Naive thymus-derived CD4-positive, alpha-beta T cell (primary cell): ENCODE data around the gene GRIK4. TPM values are rescaled to one million over a fixed set of nuclear protein-coding genes. Genes with fewer than 3 reads are reported as not detected.
"Not testable (repeated sequence)": the region's sequence is repeated elsewhere in the genome, so short reads cannot be mapped to it uniquely, and the experiment has no call there.

Experiments used
- ATAC-seq: fragments of 150-1000 bp; cut with Tn5 transposase; 2 replicates; pipeline ENCODE4 v1.10.0; 2021; ENCODE audit warnings: mild to moderate bottlenecking, moderate library complexity
- CTCF ChIA-PET: fragments of 350-600 bp; sonication (Branson Sonifier 250); formaldehyde crosslinking; loops from one replicate; lab custom pipeline; 2021; ENCODE audit warnings: antibody characterized with exemption; lab: Charles Lee
- POLR2A ChIA-PET: fragments of 350-600 bp; sonication (Branson Sonifier 250); formaldehyde crosslinking; loops from one replicate; lab custom pipeline; 2021; ENCODE audit warnings: antibody characterized with exemption, inconsistent platforms; lab: Charles Lee
- DNase-seq, 9 donors: peaks; one replicate each; pipeline versions ENCODE4 v3.0.0 to v3.0.0-alpha.2; 2020 to 2022; ENCODE audit warnings: mixed read lengths in 1 of 9
- H3K27ac ChIP-seq: one replicate; pipeline ENCODE4 v1.7.0; 2013; ENCODE audit warnings: mild to moderate bottlenecking, low read depth, low read length, moderate library complexity
- H3K27me3 ChIP-seq, 2 donors: one replicate each; pipeline ENCODE4 v1.7.0; 2013; ENCODE audit warnings: low read length in 2 of 2, mild to moderate bottlenecking in 2 of 2, moderate library complexity in 2 of 2; ENCODE audit not compliant: control insufficient read depth in 2 of 2, insufficient read depth in 2 of 2
- H3K36me3 ChIP-seq, 3 experiments: 1 replicate in 2 of 3; 2 replicates in 1 of 3; pipeline ENCODE4 v1.7.0; 2013; ENCODE audit warnings: low read length in 3 of 3, mild to moderate bottlenecking in 3 of 3, moderate library complexity in 1 of 3; ENCODE audit not compliant: insufficient read depth in 3 of 3, control insufficient read depth in 2 of 3
- H3K4me1 ChIP-seq, 2 donors: one replicate each; pipeline ENCODE4 v1.7.0; 2013; ENCODE audit warnings: low read length in 2 of 2, mild to moderate bottlenecking in 2 of 2, moderate library complexity in 1 of 2; ENCODE audit not compliant: control insufficient read depth in 2 of 2, insufficient read depth in 2 of 2
- H3K4me3 ChIP-seq: 2 replicates; pipeline ENCODE4 v1.7.0; 2013; ENCODE audit warnings: mild to moderate bottlenecking, low read length
- H3K9me3 ChIP-seq, 3 experiments: 1 replicate in 2 of 3; 2 replicates in 1 of 3; pipeline ENCODE4 v1.7.0; 2013; ENCODE audit warnings: low read length in 3 of 3; ENCODE audit not compliant: control insufficient read depth in 2 of 3
- H3K27ac Mint-ChIP-seq, 9 donors: one replicate each; pipeline ENCODE4 v1.8.0; 2020 to 2022; ENCODE audit warnings: mixed read lengths in 9 of 9, mild to moderate bottlenecking in 8 of 9, moderate library complexity in 5 of 9, inconsistent platforms in 2 of 9
- H3K27me3 Mint-ChIP-seq, 5 donors: one replicate each; pipeline ENCODE4 v1.8.0; 2021 to 2022; ENCODE audit warnings: mixed read lengths in 5 of 5, mild to moderate bottlenecking in 1 of 5
- H3K36me3 Mint-ChIP-seq, 5 donors: one replicate each; pipeline ENCODE4 v1.8.0; 2020 to 2022; ENCODE audit warnings: mixed read lengths in 5 of 5, mild to moderate bottlenecking in 3 of 5, inconsistent platforms in 1 of 5
- H3K4me1 Mint-ChIP-seq, 7 donors: one replicate each; pipeline ENCODE4 v1.8.0; 2020 to 2022; ENCODE audit warnings: mixed read lengths in 7 of 7, mild to moderate bottlenecking in 3 of 7, inconsistent platforms in 1 of 7
- H3K4me3 Mint-ChIP-seq, 10 donors: one replicate each; pipeline ENCODE4 v1.8.0; 2020 to 2022; ENCODE audit warnings: mild to moderate bottlenecking in 10 of 10, mixed read lengths in 10 of 10, moderate library complexity in 6 of 10, inconsistent platforms in 2 of 10
- H3K9me3 Mint-ChIP-seq, 11 donors: one replicate each; pipeline ENCODE4 v1.8.0; 2020 to 2022; ENCODE audit warnings: mixed read lengths in 11 of 11, mild to moderate bottlenecking in 4 of 11, inconsistent platforms in 1 of 11, moderate library complexity in 1 of 11
- intact Hi-C, 2 donors: fragments of 100-400 bp; cut with micrococcal nuclease; formaldehyde crosslinking; loops; one replicate each; pipeline ENCODE4 v1.15.1; 2023
- polyA plus RNA-seq, 2 donors: library from polyadenylated mRNA; unstranded; fragments of 300-500 nt; fragmentation: Illumina TruSeq; gene quantifications; one replicate each; pipeline ENCODE4 v1.2.3, GENCODE V29; 2021
- total RNA-seq, 6 experiments: library from RNA in 5 of 6; stranded (reverse) in 5 of 6; gene quantifications; 1 replicate in 5 of 6; 2 replicates in 1 of 6; pipeline ENCODE4 v1.2.3 and lab custom pipeline; 2021 to 2026

GRIK4 gene
- total and polyA plus RNA-seq, 7 experiments from 2014 or later: 0.93 to 3.8 TPM; not detected in 5

DNA sequence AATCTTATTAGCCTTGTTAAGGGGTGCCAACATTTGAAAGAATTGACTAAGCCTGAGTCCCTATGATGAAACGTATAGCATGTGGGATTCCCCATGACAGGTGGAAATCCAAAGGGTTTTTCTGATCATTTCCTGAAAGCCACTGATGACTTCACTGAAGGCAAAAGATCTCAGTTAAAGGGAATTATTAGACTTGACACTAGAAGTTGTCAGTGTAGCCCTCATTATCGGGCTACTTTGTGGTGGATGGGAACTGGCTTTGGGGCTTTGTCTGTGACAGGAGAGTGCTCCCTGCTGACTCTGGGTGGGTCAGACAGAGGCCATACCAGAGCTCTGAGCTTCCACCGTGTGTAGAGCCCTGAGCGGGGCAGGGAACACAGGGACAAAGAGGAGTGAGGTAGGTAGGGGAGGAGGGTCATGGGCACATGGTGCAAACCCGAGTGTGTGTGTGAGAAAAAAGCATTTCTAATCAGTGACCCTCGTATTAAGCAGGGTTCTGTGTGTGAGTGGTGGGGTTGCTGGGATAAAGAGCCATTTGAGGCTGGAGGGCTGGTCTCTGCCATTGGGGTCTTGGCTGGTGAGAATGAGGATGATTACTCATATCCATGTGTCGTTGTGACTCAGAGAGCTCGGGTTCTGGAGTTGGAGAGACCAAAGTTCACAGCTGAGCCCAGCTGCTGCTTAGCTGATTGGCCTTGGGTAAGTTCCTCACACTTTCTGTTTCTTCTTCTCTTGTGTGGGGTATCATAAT is 101.1 kb downstream of the GRIK4 start:
- H3K36me3 ChIP-seq: no peaks in the 10 kb centered on the region
- no peaks in the 10 kb centered on the region for H3K4me1 ChIP-seq
- H3K4me3 ChIP-seq: no peak overlapping the region
- H3K4me3 Mint-ChIP-seq: no peak overlapping the region
- peaks cover 0 to 11% (median 0%) of the 10 kb centered on the region in 7 donors for H3K4me1 Mint-ChIP-seq
- intact Hi-C loops: no loop called here
- peaks cover 2 to 17% (median 12%) of the 10 kb centered on the region in 5 donors for H3K27me3 Mint-ChIP-seq
- no peaks in the 10 kb centered on the region for H3K27me3 ChIP-seq
- peaks cover 0 to 11% (median 4%) of the 10 kb centered on the region in 11 donors for H3K9me3 Mint-ChIP-seq
- H3K27ac ChIP-seq: no peak overlapping the region
- no peak overlapping the region for H3K27ac Mint-ChIP-seq
- H3K9me3 ChIP-seq: peaks cover 0 to under 1% (median 0%) of the 10 kb centered on the region in 3 experiments
- peaks cover 0 to 3% (median 0%) of the 10 kb centered on the region in 5 donors for H3K36me3 Mint-ChIP-seq
- DNase-seq: no peak
- POLR2A ChIA-PET: no interaction called here
- no peak for ATAC-seq
- CTCF ChIA-PET: no interaction called here

DNA sequence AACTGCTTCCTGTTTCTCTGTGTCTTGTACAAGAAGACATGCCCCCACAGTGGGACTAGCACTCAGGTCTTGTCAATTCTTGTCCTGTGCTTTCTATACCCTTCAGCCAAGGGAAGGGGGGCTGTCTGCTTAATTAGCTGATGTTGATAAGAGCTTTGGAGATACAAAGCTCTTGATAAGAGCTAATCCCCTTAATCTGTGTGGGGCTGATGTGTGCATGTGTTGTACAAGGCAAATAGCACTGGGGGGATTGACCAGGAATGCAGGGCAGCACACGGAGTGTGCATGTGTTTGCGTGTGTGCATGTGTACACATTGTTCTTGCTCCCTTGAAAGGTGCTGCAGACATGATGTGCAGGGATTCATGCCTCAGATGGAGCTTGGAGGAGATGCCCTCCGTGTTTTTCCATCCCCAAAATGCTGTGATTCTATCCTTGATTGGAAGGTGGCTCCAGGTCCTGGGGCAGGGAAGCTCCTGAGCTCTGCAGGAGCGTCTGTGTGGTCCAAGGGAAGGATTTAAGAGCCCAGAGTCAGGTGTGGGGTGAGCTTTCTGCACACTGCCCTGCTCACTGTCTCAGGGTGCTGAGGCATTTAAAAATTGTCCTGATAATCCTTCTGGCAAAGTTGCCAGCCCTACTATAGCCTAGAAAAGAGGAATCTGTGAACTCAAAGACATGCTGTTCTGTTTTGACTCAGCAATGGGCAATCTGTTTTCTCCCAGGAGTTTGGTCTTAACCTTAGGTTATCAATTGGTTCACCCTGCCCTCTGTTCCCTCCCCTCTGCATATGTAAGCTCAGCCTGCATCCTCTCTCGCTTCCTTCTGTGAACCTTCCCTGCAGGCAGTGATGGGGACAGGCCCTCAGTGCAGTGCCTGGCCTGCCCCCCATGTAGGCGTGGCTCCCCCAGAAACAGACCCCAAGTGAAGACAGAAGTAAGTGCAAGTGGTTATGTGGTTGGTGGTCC is 102.0 kb downstream of the GRIK4 start:
- peaks cover 2 to 17% (median 12%) of the 10 kb centered on the region in 5 donors for H3K27me3 Mint-ChIP-seq
- peaks cover 4 to 19% (median 12%) of the 10 kb centered on the region in 11 donors for H3K9me3 Mint-ChIP-seq
- H3K36me3 ChIP-seq: no peaks in the 10 kb centered on the region
- intact Hi-C loops: no loop called here
- CTCF ChIA-PET: no interaction called here
- H3K27me3 ChIP-seq: no peaks in the 10 kb centered on the region
- no peak overlapping the region for H3K4me3 Mint-ChIP-seq
- H3K27ac ChIP-seq: no peak overlapping the region
- POLR2A ChIA-PET: no interaction called here
- ATAC-seq (peak; percentile 39), DNase-seq (no peak)
- H3K4me3 ChIP-seq: no peak overlapping the region
- H3K4me1 Mint-ChIP-seq: peaks cover 0 to 11% (median 0%) of the 10 kb centered on the region in 7 donors
- H3K36me3 Mint-ChIP-seq: peaks cover 0 to 9% (median 3%) of the 10 kb centered on the region in 5 donors
- H3K9me3 ChIP-seq: peaks cover 0 to 9% (median 0%) of the 10 kb centered on the region in 3 experiments
- H3K27ac Mint-ChIP-seq: no peak overlapping the region
- no peaks in the 10 kb centered on the region for H3K4me1 ChIP-seq

DNA sequence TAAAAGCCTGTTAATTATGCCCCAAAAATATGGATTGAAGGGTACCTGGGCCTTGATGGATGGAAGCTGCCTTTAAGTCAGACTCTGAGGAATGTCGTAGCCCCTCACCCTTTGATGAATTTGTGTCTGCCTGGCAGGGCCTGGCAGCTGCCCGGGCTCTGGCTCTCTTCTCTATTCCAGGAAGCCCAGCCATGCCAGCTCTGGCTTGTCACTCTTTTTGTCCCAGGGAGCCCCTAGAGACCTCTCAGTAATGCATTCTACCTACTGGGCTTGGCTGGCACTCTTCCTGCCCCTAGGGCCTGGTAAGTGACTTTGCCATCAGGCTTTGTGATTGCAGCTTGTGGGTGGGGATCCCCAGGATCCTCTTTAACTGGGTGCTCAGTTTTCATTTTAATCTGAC is 103.8 kb downstream of the GRIK4 start:
- Mint-ChIP-seq H3K36me3 (peaks cover 0 to 9% (median 3%) of the 10 kb centered on the region in 5 donors), H3K4me1 (peaks cover 0 to 11% (median 0%) of the 10 kb centered on the region in 7 donors), H3K9me3 (peaks cover 10 to 29% (median 14%) of the 10 kb centered on the region in 11 donors), H3K4me3 (no peak overlapping the region), H3K27me3 (peaks cover 2 to 17% (median 9%) of the 10 kb centered on the region in 5 donors), H3K27ac (no peak overlapping the region)
- no peak for DNase-seq
- Histone ChIP-seq H3K36me3 (no peaks in the 10 kb centered on the region), H3K9me3 (peaks cover 0 to 14% (median 0%) of the 10 kb centered on the region in 3 experiments), H3K27me3 (no peaks in the 10 kb centered on the region), H3K27ac (no peak overlapping the region), H3K4me1 (no peaks in the 10 kb centered on the region), H3K4me3 (no peak overlapping the region)
- CTCF ChIA-PET: no interaction called here
- POLR2A ChIA-PET: no interaction called here
- intact Hi-C loops: no loop called here
- ATAC-seq: no peak

DNA sequence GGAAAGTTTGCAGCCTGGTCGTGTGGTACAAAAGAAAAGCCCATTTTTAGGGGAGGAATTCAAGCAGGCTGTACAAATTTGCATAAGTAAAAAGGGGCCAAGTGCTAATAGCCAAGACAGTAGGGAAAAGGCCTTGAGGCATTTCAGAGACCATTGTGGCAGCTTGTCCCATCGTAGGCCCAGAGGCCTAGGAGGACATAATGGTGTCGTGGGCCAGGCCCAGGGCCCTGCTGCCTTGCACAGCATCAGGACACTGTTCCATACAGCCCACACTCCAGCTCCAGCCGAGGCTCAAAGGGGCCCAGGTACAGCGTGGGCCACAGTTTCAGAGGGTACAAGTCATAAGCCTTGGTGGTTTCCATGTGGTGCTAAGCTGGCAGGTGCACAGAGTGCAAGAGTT is 106.9 kb downstream of the GRIK4 start:
- Mint-ChIP-seq H3K36me3 (peaks cover 0 to 9% (median 3%) of the 10 kb centered on the region in 5 donors), H3K27me3 (peaks cover 0 to 13% (median 0%) of the 10 kb centered on the region in 5 donors), H3K27ac (no peak overlapping the region), H3K4me1 (peaks cover 0 to 3% (median 0%) of the 10 kb centered on the region in 7 donors), H3K9me3 (peaks cover 10 to 29% (median 14%) of the 10 kb centered on the region in 11 donors), H3K4me3 (no peak overlapping the region)
- H3K36me3 ChIP-seq: no peaks in the 10 kb centered on the region
- no peak overlapping the region for H3K27ac ChIP-seq
- H3K4me1 ChIP-seq: no peaks in the 10 kb centered on the region
- no peak overlapping the region for H3K4me3 ChIP-seq
- ChIA-PET CTCF (no interaction called here), POLR2A (no interaction called here)
- H3K9me3 ChIP-seq: peaks cover 0 to 14% (median 0%) of the 10 kb centered on the region in 3 experiments
- intact Hi-C loops: no loop called here
- H3K27me3 ChIP-seq: no peaks in the 10 kb centered on the region
- no peak for DNase-seq
- no peak for ATAC-seq

DNA sequence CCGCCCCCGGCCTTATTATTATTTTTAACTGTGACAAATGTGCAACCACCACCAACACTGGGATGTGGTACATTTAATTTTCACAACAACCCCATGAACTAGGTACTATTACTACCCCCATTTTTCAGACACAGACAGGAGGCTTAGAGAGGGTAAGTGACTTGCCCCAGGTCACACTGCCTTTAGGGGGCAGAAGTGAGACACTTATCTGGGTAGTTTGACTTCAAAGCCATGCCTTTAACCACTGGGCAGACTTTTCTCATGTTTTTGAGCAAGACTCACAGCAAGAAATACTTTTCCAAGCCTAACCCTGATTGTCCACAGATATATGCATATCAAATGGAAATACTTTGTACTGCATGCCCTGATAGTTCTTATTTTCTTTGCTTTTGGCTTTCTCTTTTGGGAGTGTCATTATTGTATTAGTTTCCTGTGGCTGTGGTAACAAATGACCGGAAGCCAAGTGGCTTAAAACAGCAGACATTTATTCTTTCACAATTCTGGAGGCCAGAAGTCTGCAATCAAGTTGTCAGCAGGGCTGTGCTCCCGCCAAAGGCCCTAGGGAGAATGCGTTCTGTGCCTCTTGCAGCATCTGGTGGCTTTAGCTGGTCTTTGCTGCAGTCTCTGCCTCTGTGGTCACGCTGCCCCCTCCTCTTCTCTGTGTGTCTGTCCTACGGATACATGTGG is 110.8 kb downstream of the GRIK4 start:
- ATAC-seq: no peak
- no peak for DNase-seq
- peaks cover 0 to 20% (median 3%) of the 10 kb centered on the region in 5 donors for H3K27me3 Mint-ChIP-seq
- ChIA-PET POLR2A (no interaction called here), CTCF (no interaction called here)
- intact Hi-C loops: no loop called here
- H3K27ac Mint-ChIP-seq: no peak overlapping the region
- peaks cover 8 to 27% (median 11%) of the 10 kb centered on the region in 11 donors for H3K9me3 Mint-ChIP-seq
- H3K36me3 Mint-ChIP-seq: peaks cover 0 to 9% (median 3%) of the 10 kb centered on the region in 5 donors
- Histone ChIP-seq H3K9me3 (peaks cover 0 to 14% (median 0%) of the 10 kb centered on the region in 3 experiments), H3K4me3 (no peak overlapping the region), H3K36me3 (no peaks in the 10 kb centered on the region), H3K4me1 (no peaks in the 10 kb centered on the region), H3K27me3 (no peaks in the 10 kb centered on the region), H3K27ac (no peak overlapping the region)
- no peaks in the 10 kb centered on the region for H3K4me1 Mint-ChIP-seq
- H3K4me3 Mint-ChIP-seq: no peak overlapping the region

DNA sequence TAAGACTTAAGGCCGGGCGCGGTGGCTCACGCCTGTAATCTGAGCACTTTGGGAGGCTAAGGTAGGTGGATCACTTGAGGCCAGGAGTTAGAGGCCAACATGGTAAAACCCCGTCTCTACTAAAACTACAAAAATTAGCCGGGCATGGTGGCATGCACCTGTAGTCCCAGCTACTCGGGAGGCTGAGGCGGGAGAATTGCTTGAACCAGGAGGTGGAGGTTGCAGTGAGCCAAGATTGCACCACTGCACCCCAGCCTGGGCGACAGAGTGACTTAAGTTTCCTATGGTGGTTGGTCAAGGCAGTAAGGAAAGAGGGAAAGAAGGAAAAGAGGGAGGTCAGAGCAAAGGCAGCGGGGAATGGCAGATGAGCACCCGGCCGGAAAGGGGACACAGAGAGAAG is 113.4 kb downstream of the GRIK4 start:
- H3K4me1 Mint-ChIP-seq, H3K4me1 ChIP-seq, H3K36me3 ChIP-seq, H3K9me3 Mint-ChIP-seq, H3K27ac Mint-ChIP-seq, intact Hi-C loops, ATAC-seq, DNase-seq, H3K36me3 Mint-ChIP-seq, H3K4me3 ChIP-seq, H3K27me3 ChIP-seq, POLR2A ChIA-PET, H3K9me3 ChIP-seq, H3K4me3 Mint-ChIP-seq, H3K27ac ChIP-seq, CTCF ChIA-PET: not testable (repeated sequence)
- peaks cover 0 to 20% (median 5%) of the 10 kb centered on the region in 5 donors for H3K27me3 Mint-ChIP-seq
